Neural cell (in vitro differentiated cells): Measurements from ENCODE around the gene SQOR. TPM values are rescaled to one million over a fixed set of nuclear protein-coding genes. Genes with fewer than 3 reads are reported as not detected.

Experiments used
- H2AFZ ChIP-seq: fragments of 200-600, 300-800 bp; sonication (generic), shearing (Covaris generic); 2 replicates; pipeline ENCODE4 v1.6.0; 2014; ENCODE audit warnings: low read depth, mild to moderate bottlenecking, antibody characterized with exemption, low read length, moderate library complexity
- H3F3A ChIP-seq: fragments of 200-600 bp; shearing (Covaris generic); 2 replicates; pipeline ENCODE4 v1.6.1; 2016; ENCODE audit warnings: mild to moderate bottlenecking, moderate library complexity, mixed read lengths, antibody characterized with exemption, low read length; ENCODE audit not compliant: insufficient read depth, poor library complexity, severe bottlenecking
- H3K27ac ChIP-seq: fragments of 200-600, 300-800 bp; sonication (generic), shearing (Covaris generic); 2 replicates; pipeline ENCODE4 v1.5.1; 2014; ENCODE audit warnings: mild to moderate bottlenecking, low read length, moderate library complexity
- H3K27me3 ChIP-seq: fragments of 300-800, 200-600 bp; sonication (generic), shearing (Covaris generic); 2 replicates; pipeline ENCODE4 v1.6.0; 2014; ENCODE audit warnings: mild to moderate bottlenecking, low read depth, low read length, moderate library complexity; ENCODE audit not compliant: insufficient read depth
- H3K36me3 ChIP-seq: fragments of 300-800, 200-600 bp; sonication (generic), shearing (Covaris generic); 2 replicates; pipeline ENCODE4 v1.5.1; 2014; ENCODE audit warnings: mild to moderate bottlenecking, antibody characterized with exemption, low read length, moderate library complexity; ENCODE audit not compliant: insufficient read depth
- H3K4me2 ChIP-seq: fragments of 300-800, 200-600 bp; sonication (generic), shearing (Covaris generic); 2 replicates; pipeline ENCODE4 v1.6.0; 2014; ENCODE audit warnings: mild to moderate bottlenecking, low read length
- H3K4me3 ChIP-seq: fragments of 300-800, 200-600 bp; sonication (generic), shearing (Covaris generic); 2 replicates; pipeline ENCODE4 v1.5.1; 2014; ENCODE audit warnings: mild to moderate bottlenecking, low read length, moderate library complexity
- H3K79me2 ChIP-seq: fragments of 200-600 bp; shearing (Covaris generic); replicated peaks from 2 replicates; pipeline ENCODE4 v1.6.0; 2014; ENCODE audit warnings: mild to moderate bottlenecking, low read length, moderate library complexity; ENCODE audit not compliant: insufficient read depth
- H3K9ac ChIP-seq: fragments of 300-800, 200-600 bp; sonication (generic), shearing (Covaris generic); 2 replicates; pipeline ENCODE4 v1.6.1; 2016; ENCODE audit warnings: mild to moderate bottlenecking, low read length, mixed read lengths
- H3K9me2 ChIP-seq: fragments of 200-600 bp; shearing (Covaris generic); 2 replicates; pipeline ENCODE4 v1.6.1; 2016; ENCODE audit warnings: mild to moderate bottlenecking, low read length, mixed read lengths; ENCODE audit not compliant: insufficient read depth
- H3K9me3 ChIP-seq: fragments of 200-600, 300-800 bp; sonication (generic), shearing (Covaris generic); 2 replicates; pipeline ENCODE4 v1.6.1; 2016; ENCODE audit warnings: mild to moderate bottlenecking, mixed run types, low read length, moderate library complexity, mixed read lengths
- H4K20me1 ChIP-seq: fragments of 200-600 bp; shearing (Covaris generic); 2 replicates; pipeline ENCODE4 v1.6.1; 2016; ENCODE audit warnings: mild to moderate bottlenecking, mixed run types; ENCODE audit not compliant: insufficient read depth
- CTCF ChIP-seq: fragments of 450-650 bp; IDR thresholded peaks from 2 replicates; pipeline ENCODE4 v1.5.1; 2014; ENCODE audit warnings: antibody characterized with exemption, mild to moderate bottlenecking, moderate library complexity; ENCODE audit not compliant: poor library complexity, severe bottlenecking
- EP300 ChIP-seq: fragments of 450-650 bp; conservative IDR thresholded peaks from 2 replicates; pipeline ENCODE4 v1.6.1; 2014; ENCODE audit warnings: antibody characterized with exemption, mild to moderate bottlenecking, moderate library complexity; ENCODE audit not compliant: poor library complexity, severe bottlenecking
- EZH2 ChIP-seq: fragments of 200-600, 300-800 bp; shearing (Covaris generic), sonication (generic); IDR thresholded peaks from 2 replicates; pipeline ENCODE4 v1.6.1; 2014; ENCODE audit warnings: antibody characterized with exemption, low read length, borderline replicate concordance, mild to moderate bottlenecking; ENCODE audit not compliant: insufficient read depth, poor library complexity, severe bottlenecking
- MXI1 ChIP-seq: fragments of 450-650 bp; conservative IDR thresholded peaks from 2 replicates; pipeline ENCODE4 v1.6.1; 2014; ENCODE audit warnings: antibody characterized with exemption, mild to moderate bottlenecking; ENCODE audit not compliant: poor library complexity, severe bottlenecking
- POLR2AphosphoS5 ChIP-seq: IDR thresholded peaks from 2 replicates; pipeline ENCODE4 v1.6.1; 2012
- RAD21 ChIP-seq: fragments of 450-650 bp; conservative IDR thresholded peaks from 2 replicates; pipeline ENCODE4 v1.6.1; 2014; ENCODE audit warnings: antibody characterized with exemption, mild to moderate bottlenecking, moderate library complexity
- SMC3 ChIP-seq: fragments of 450-650 bp; conservative IDR thresholded peaks from 2 replicates; pipeline ENCODE4 v1.6.1; 2014; ENCODE audit warnings: antibody characterized with exemption, mild to moderate bottlenecking, moderate library complexity; ENCODE audit not compliant: poor library complexity
- TAF1 ChIP-seq: IDR thresholded peaks from 2 replicates; pipeline ENCODE4 v1.6.1; 2012; ENCODE audit warnings: low read depth
- polyA plus RNA-seq: library from polyadenylated mRNA; depleted of rRNA; stranded (reverse); fragments of >200 nt; gene quantifications from 2 replicates; pipeline ENCODE4 v1.2.3, GENCODE V29; 2014
- TF ChIP-seq, protein P1 (sequence below): IDR thresholded peaks from 2 replicates; pipeline ENCODE4 v1.6.1; 2012; ENCODE audit warnings: borderline replicate concordance

The SQOR gene
- polyA plus RNA-seq, 1 donor from 2014 or later: not detected

DNA sequence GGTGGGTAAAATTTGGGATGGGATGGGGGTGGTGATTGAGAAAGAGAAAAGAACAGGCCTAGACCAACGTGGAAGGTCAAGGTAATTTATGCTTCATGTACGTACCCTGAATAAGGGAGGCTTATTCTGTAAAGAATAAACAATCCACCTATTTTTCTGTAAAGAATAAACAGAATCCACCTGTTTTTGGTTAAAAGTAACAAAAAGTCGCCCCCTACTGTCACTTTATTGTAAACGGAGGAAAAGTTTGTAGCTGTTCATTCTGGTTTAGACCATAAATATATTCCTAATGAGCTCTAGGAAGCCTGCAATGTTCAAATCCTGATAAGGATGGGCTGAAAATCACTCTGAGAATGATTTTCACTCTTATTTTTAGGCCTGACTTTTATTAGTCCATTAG, 23.5 kb upstream of the SQOR start:
- no peaks in the 10 kb centered on the region for H3K9me2 ChIP-seq

DNA sequence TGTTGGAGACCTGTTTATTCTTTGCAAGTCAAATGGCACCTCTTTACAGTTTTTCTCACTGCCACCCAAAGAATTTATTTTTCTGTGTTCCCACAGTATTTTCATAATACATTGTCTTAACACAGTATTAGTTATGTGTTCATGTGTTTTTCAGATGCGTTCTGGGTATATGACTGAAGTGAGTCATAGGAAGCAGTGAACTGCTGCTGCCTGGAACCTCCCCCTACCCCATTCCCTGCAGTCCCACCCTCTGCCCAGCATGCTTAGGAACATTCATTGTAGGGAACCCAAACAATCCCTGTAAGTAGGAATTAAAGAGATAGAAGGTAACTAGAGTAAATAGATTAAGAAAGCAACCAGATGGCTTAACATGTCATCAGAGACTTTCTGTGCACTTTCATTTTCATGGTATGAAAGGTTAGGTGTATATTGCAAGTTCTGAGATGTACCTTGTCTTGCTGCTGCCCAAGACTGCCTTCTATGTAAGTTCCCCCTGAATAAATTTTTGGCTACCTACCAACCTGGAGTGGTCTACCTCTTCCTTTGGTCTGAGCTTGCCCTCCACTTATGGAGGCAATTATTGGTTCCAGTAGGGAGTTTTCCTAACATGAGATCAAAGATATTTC, 21.9 kb upstream of the SQOR start:
- Histone ChIP-seq H4K20me1 (no peaks in the 10 kb centered on the region), H3K9ac (no peak overlapping the region), H3K4me2 (no peak overlapping the region), H3K9me2 (no peaks in the 10 kb centered on the region), H3K27me3 (no peaks in the 10 kb centered on the region), H3K27ac (no peak overlapping the region), H2AFZ (no peak overlapping the region), H3F3A (no peaks in the 10 kb centered on the region), H3K4me3 (no peak overlapping the region), H3K9me3 (no peaks in the 10 kb centered on the region), H3K79me2 (no peaks in the 10 kb centered on the region), H3K36me3 (no peaks in the 10 kb centered on the region)
- TF ChIP-seq SMC3: no peak
- TF ChIP-seq RAD21: no peak
- TF ChIP-seq POLR2AphosphoS5: no peak
- no peak for TF ChIP-seq MXI1
- no peak for TF ChIP-seq EP300
- no peak for TF ChIP-seq CTCF
- TF ChIP-seq, protein P1, sequence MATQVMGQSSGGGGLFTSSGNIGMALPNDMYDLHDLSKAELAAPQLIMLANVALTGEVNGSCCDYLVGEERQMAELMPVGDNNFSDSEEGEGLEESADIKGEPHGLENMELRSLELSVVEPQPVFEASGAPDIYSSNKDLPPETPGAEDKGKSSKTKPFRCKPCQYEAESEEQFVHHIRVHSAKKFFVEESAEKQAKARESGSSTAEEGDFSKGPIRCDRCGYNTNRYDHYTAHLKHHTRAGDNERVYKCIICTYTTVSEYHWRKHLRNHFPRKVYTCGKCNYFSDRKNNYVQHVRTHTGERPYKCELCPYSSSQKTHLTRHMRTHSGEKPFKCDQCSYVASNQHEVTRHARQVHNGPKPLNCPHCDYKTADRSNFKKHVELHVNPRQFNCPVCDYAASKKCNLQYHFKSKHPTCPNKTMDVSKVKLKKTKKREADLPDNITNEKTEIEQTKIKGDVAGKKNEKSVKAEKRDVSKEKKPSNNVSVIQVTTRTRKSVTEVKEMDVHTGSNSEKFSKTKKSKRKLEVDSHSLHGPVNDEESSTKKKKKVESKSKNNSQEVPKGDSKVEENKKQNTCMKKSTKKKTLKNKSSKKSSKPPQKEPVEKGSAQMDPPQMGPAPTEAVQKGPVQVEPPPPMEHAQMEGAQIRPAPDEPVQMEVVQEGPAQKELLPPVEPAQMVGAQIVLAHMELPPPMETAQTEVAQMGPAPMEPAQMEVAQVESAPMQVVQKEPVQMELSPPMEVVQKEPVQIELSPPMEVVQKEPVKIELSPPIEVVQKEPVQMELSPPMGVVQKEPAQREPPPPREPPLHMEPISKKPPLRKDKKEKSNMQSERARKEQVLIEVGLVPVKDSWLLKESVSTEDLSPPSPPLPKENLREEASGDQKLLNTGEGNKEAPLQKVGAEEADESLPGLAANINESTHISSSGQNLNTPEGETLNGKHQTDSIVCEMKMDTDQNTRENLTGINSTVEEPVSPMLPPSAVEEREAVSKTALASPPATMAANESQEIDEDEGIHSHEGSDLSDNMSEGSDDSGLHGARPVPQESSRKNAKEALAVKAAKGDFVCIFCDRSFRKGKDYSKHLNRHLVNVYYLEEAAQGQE: no peak
- no peak for TF ChIP-seq EZH2
- no peak for TF ChIP-seq TAF1

More for the DNA sequence above, 23.5 kb upstream of the SQOR start:
- Histone ChIP-seq H3K27ac (no peak overlapping the region), H3K9me3 (no peaks in the 10 kb centered on the region), H3K4me2 (no peak overlapping the region), H3K79me2 (no peaks in the 10 kb centered on the region), H3K4me3 (no peak overlapping the region), H3F3A (no peaks in the 10 kb centered on the region), H3K27me3 (no peaks in the 10 kb centered on the region), H3K9ac (no peak overlapping the region), H2AFZ (no peak overlapping the region), H3K36me3 (no peaks in the 10 kb centered on the region), H4K20me1 (no peaks in the 10 kb centered on the region)
- TF ChIP-seq CTCF: peak; percentile 39
- TF ChIP-seq SMC3: no peak
